ENCODE results near the gene GDF9. TPM values are rescaled to one million over a fixed set of nuclear protein-coding genes. Genes with fewer than 3 reads are reported as not detected.

Gene GDF9
- polyA plus RNA-seq, 4 donors = 0.32 to 0.67 (median 0.34) TPM; not detected in 1

Other genes with a start within 250 kb of the GDF9 start
- under 1 TPM in 1 of 4 donors, not detected in 3; 0.54 TPM for gene IL13, start 208.3 kb downstream of the GDF9 start, polyA plus RNA-seq
- gene IL4, start 192.5 kb downstream of the GDF9 start, polyA plus RNA-seq = not detected
- gene KIF3A, start 128.9 kb downstream of the GDF9 start, polyA plus RNA-seq = 1 to 10 TPM in 3 of 4 donors, under 1 TPM in 1; 0.54 to 4.7 (median 2.7) TPM
- 1 to 10 TPM; 1.6 to 8.2 (median 5.0) TPM for gene CCNI2, start 119.0 kb downstream of the GDF9 start, polyA plus RNA-seq
- gene SEPTIN8, start 89.2 kb downstream of the GDF9 start, polyA plus RNA-seq = 10 to 100 TPM; 14.6 to 38.8 (median 26.3) TPM
- gene SOWAHA, start 53.2 kb downstream of the GDF9 start, polyA plus RNA-seq = 10 to 100 TPM; 25.6 to 75.4 (median 66.1) TPM
- gene SHROOM1, start 35.8 kb downstream of the GDF9 start, polyA plus RNA-seq = 10 to 100 TPM in 3 of 4 donors, 1 to 10 TPM in 1; 9.2 to 72.2 (median 15.0) TPM
- 100 to 1,000 TPM; 225 to 872 (median 544) TPM for gene UQCRQ, start 173 bp upstream of the GDF9 start, polyA plus RNA-seq
- 10 to 100 TPM in 1 of 4 donors, 1 to 10 TPM in 3; 2.2 to 12.3 (median 6.6) TPM for gene LEAP2, start 7.2 kb upstream of the GDF9 start, polyA plus RNA-seq
- gene AFF4, start 97.2 kb upstream of the GDF9 start, polyA plus RNA-seq = 10 to 100 TPM in 2 of 4 donors, 1 to 10 TPM in 2; 7.0 to 45.7 (median 10.2) TPM
- gene ZCCHC10, start 160.1 kb upstream of the GDF9 start, polyA plus RNA-seq = 10 to 100 TPM; 24.4 to 39.7 (median 27.4) TPM
- 10 to 100 TPM; 30.9 to 67.1 (median 41.1) TPM for gene HSPA4, start 185.5 kb upstream of the GDF9 start, polyA plus RNA-seq